ENCODE data around the gene DUSP5. TPM values are rescaled to one million over a fixed set of nuclear protein-coding genes. Genes with fewer than 3 reads are reported as not detected.

Gene DUSP5
- total RNA-seq, 1 donor from 2014 or later: 76.0 TPM

DNA sequence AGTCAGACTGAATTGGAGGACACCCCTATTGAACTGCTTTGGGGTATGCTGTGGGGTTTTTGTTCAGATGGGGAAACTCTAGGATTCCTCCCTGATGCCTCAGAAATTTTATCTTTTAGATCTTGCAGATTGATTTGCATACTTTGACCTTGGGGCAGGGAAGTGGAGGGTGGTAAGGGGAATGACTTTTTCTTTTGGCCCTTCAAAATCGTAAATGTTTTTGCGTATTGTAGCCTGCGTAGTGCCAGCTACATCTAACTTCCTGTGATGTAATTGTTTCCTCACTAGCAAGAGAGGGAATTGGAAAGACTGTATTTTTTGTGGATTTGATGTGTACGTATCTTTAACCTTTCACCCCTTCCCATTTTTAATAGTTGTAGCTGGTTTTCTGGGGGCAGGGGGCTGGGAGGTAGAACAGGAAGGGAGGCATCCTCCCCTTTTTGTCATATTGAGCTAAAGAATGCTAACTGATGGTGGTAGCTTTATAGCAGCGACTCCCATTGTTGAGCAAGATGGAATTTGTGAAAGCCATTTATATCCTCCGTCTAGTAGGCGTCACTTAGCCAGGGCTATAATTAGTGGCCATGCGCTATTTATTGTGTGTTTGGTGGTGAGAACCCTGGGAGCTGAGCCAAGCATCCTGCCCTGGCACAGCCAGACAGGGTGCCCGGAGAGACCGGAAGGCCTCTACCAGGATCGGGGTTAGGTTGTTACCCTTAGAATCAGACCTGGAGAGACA is 11.3 kb downstream of the DUSP5 start:
- peak overlapping the region; percentile 37 for H3K27ac Mint-ChIP-seq
- no peaks in the 10 kb centered on the region for H3K27me3 Mint-ChIP-seq
- H3K36me3 Mint-ChIP-seq (ENCODE audit: low read depth): peaks cover 100% of the 10 kb centered on the region
- no peak for DNase-seq
- no peaks in the 10 kb centered on the region for H3K9me3 Mint-ChIP-seq
- intact Hi-C loops (cut with micrococcal nuclease): loop anchor here (10.0 kb wide), 1 partner anchor 356 kb away; no protein-coding TSS in a partner anchor
- peaks cover 88% of the 10 kb centered on the region for H3K4me1 Mint-ChIP-seq
- H3K4me3 Mint-ChIP-seq: no peak overlapping the region

DNA sequence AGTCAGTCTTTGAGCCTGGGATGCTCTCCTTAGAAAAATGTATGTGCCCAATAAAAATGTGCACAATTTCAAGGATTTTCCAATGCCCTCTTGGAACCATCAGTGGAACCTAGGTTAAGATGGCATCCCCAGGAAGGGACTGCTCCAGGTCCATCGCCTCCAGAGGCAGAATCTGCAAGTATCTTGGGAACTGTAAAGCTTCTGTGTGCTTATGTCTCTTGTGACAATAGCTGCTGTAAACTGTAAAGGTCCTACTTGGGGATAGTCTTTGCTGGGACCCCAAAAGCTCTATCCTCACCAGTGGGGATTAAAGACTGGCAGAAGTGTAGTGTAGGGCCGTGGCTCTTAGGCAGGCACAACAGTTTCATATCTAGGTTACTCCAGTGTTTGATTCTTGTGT is 11.9 kb downstream of the DUSP5 start:
- H3K36me3 Mint-ChIP-seq (ENCODE audit: low read depth): peaks cover 97% of the 10 kb centered on the region
- intact Hi-C loops (cut with micrococcal nuclease): loop anchor here (10.0 kb wide), 1 partner anchor 355 kb away; no protein-coding TSS in a partner anchor

DNA sequence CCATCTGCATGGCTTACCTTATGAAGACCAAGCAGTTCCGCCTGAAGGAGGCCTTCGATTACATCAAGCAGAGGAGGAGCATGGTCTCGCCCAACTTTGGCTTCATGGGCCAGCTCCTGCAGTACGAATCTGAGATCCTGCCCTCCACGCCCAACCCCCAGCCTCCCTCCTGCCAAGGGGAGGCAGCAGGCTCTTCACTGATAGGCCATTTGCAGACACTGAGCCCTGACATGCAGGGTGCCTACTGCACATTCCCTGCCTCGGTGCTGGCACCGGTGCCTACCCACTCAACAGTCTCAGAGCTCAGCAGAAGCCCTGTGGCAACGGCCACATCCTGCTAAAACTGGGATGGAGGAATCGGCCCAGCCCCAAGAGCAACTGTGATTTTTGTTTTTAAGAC is 12.4 kb downstream of the DUSP5 start:
- H3K4me3 Mint-ChIP-seq: no peak overlapping the region
- intact Hi-C loops (cut with micrococcal nuclease): no loop called here
- peaks cover 80% of the 10 kb centered on the region for H3K4me1 Mint-ChIP-seq
- H3K9me3 Mint-ChIP-seq: no peaks in the 10 kb centered on the region
- H3K27me3 Mint-ChIP-seq: no peaks in the 10 kb centered on the region
- H3K27ac Mint-ChIP-seq: no peak overlapping the region
- no peak for DNase-seq
- peaks cover 97% of the 10 kb centered on the region for H3K36me3 Mint-ChIP-seq (ENCODE audit: low read depth)

More for the DNA sequence above, 11.9 kb downstream of the DUSP5 start:
- H3K27ac Mint-ChIP-seq: no peak overlapping the region
- H3K27me3 Mint-ChIP-seq: no peaks in the 10 kb centered on the region
- H3K9me3 Mint-ChIP-seq: no peaks in the 10 kb centered on the region
- H3K4me3 Mint-ChIP-seq: no peak overlapping the region
- DNase-seq: no peak
- peaks cover 85% of the 10 kb centered on the region for H3K4me1 Mint-ChIP-seq

DNA sequence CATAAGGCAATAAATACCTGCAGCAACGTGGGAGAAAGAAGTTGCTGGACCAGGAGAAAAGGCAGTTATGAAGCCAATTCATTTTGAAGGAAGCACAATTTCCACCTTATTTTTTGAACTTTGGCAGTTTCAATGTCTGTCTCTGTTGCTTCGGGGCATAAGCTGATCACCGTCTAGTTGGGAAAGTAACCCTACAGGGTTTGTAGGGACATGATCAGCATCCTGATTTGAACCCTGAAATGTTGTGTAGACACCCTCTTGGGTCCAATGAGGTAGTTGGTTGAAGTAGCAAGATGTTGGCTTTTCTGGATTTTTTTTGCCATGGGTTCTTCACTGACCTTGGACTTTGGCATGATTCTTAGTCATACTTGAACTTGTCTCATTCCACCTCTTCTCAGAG is 13.0 kb downstream of the DUSP5 start:
- Mint-ChIP-seq H3K4me3 (peak overlapping the region; percentile 35), H3K9me3 (no peaks in the 10 kb centered on the region), H3K4me1 (peaks cover 74% of the 10 kb centered on the region), H3K27me3 (no peaks in the 10 kb centered on the region), H3K27ac (peak overlapping the region; percentile 53), H3K36me3 (ENCODE audit: low read depth) (peaks cover 97% of the 10 kb centered on the region)
- no peak for DNase-seq
- intact Hi-C loops (cut with micrococcal nuclease): no loop called here

DNA sequence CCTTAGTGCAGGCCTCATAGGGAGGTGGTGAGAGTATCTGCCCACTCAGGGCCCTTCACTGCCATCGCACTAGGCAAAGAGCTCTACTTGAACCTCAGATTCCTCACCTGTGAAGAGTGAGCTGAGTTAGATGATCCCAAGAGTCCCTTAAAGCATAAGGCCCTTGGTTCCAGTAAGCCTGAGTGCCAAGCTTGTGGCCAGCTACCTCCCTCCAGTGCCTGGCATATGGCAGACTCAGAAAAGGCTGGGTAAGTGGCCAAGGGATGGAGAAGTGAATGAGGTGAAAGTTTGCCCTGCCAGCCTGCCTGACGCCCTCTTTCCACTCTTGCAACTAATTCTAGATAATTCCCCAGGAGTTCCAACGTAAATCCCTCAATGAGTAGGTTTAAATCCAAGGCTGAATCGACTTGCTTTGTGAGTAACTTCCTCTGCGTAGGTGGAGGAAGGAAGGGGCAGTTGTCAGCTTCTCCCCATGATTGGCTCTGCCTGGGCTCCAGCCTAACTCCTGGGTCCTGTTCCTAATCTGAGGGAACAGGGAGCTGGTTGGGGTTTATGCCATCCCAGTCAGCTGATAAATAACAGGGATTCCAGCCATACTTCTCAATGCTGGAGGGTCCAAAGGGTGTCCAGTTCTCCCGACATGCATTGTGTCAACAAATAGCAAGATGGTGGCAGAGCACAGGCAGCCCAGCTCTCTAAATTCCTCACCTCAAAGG is 14.2 kb downstream of the DUSP5 start:
- Mint-ChIP-seq H3K27ac (peak overlapping the region; percentile 86), H3K4me1 (peaks cover 66% of the 10 kb centered on the region), H3K27me3 (no peaks in the 10 kb centered on the region), H3K4me3 (peak overlapping the region; percentile 55), H3K9me3 (no peaks in the 10 kb centered on the region), H3K36me3 (ENCODE audit: low read depth) (peaks cover 91% of the 10 kb centered on the region)
- DNase-seq: no peak
- intact Hi-C loops (cut with micrococcal nuclease): loop anchor here (1.0 to 2.0 kb wide), 2 partner anchors 8 to 17 kb away; no protein-coding TSS in a partner anchor

DNA sequence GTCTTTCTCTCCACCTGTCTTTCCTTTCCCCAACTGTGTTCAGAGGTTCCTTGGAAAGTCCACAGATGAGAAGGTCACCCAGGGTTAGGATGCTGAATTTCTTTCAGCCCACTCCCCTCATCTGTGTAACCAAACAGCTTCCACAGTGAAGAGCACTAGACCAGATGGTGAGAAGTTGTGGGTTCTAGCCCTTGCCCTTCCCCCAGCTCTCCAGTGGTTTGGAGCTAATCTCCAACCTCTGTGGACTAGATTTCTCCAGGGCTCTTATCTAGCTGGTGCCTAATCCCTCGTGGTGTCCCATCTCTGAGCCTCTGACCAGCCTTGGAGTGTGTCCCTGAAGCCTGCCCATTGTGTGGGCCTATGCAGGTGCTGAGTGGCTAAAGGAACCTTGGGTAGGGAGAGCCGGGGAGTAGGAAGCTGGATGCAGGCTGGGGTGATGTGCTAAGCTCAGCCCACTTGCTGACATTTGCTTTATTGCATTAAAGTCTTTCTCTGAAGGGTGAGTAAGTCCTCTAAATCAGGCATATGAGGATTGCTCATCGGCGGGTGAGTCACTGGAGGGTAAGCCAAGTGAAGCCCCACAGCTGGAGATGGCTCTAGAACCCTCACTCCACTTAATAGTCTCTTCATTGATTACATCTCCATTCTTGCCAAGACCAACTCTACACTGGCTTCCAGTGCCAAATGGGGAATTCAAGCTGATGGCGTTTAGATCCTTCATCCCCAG is 14.9 kb downstream of the DUSP5 start:
- intact Hi-C loops (cut with micrococcal nuclease): loop anchor here (1.0 to 2.0 kb wide), 2 partner anchors 8 to 16 kb away; no protein-coding TSS in a partner anchor
- Mint-ChIP-seq H3K4me1 (peaks cover 61% of the 10 kb centered on the region), H3K4me3 (peak overlapping the region; percentile 55)

DNA sequence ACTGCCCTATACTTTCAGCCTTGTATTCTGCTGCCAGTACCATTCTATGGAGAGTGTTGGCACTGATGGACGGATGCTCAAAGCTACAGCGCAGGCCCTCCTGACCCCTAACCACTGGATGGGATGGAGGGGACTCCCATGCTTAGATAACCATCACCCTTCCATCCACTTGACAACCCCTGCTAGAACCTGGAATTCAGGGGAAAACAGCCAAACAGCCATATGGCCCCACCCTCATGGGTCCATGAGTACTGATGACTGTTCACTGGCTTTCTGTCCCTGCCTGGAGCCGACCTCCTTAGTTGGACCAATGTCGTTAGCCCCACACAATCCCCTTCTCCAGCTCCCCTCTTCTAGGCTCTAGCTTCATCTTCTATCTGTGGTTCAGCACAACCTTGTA is 16.2 kb downstream of the DUSP5 start:
- intact Hi-C loops (cut with micrococcal nuclease): loop anchor here (2.0 kb wide), 1 partner anchor 15 kb away; no protein-coding TSS in a partner anchor
- no peak for DNase-seq
- Mint-ChIP-seq H3K36me3 (ENCODE audit: low read depth) (peaks cover 79% of the 10 kb centered on the region), H3K4me3 (no peak overlapping the region), H3K4me1 (peaks cover 50% of the 10 kb centered on the region), H3K27me3 (no peaks in the 10 kb centered on the region), H3K27ac (peak overlapping the region; percentile 86), H3K9me3 (no peaks in the 10 kb centered on the region)

More for the DNA sequence above, 14.9 kb downstream of the DUSP5 start:
- no peak for DNase-seq
- no peaks in the 10 kb centered on the region for H3K9me3 Mint-ChIP-seq
- peaks cover 91% of the 10 kb centered on the region for H3K36me3 Mint-ChIP-seq (ENCODE audit: low read depth)
- H3K27me3 Mint-ChIP-seq: no peaks in the 10 kb centered on the region
- peak overlapping the region; percentile 86 for H3K27ac Mint-ChIP-seq

DNA sequence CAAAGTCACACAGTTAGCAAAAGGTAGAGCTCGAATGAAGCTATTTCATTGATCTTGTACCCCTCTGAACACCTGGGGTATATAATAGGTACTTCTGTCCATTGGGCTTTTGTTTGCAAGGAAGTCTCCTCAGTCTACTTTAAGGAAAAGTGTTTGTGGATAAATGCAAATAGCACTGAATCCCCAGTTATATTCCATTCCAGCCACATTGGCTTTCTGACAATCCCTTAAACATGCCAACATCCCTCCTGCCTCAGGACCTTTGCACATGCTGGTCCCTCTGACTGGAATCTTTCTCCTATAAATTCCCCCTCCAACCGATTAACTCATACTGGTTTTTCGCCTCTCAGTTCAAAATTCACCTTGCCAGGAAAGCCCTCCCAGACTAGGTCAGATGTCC is 17.1 kb downstream of the DUSP5 start:
- DNase-seq: no peak
- Mint-ChIP-seq H3K4me1 (peaks cover 45% of the 10 kb centered on the region), H3K36me3 (ENCODE audit: low read depth) (peaks cover 75% of the 10 kb centered on the region), H3K9me3 (no peaks in the 10 kb centered on the region), H3K27me3 (no peaks in the 10 kb centered on the region), H3K27ac (no peak overlapping the region), H3K4me3 (no peak overlapping the region)
- intact Hi-C loops (cut with micrococcal nuclease): no loop called here

DNA sequence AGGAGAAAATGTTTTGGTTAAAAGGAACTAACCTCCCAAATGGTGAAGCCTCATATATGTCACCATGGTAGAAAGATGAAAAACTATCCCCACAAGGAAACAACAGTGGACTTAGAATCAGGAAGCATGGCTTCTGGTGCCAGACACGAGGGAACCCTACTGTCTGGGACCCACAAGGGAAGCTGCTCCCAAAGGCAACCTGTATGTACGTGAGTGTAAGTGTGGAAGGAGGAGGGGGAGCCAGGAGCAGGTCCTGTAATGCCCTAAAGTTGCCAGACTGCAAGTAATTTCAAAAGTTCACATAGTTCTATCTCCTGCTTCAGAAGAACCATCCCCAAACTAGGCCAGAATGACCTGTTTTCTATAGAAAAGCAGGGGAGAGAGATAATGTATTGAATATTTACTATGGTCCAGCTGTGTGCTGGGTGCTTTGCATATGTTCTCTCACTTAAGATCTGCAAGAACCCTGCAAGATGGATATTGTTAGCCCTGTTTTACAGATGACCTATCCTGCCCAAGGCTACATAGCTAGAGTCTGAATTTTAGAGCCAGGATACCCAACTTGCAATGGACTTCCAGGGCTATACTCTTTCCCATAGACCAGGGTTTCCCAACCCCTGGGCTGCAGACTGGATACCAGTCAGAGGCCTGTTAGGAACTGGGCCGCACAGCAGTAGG is 19.2 kb downstream of the DUSP5 start:
- peak overlapping the region; percentile 8 for H3K27ac Mint-ChIP-seq
- intact Hi-C loops (cut with micrococcal nuclease): no loop called here
- peaks cover 63% of the 10 kb centered on the region for H3K36me3 Mint-ChIP-seq (ENCODE audit: low read depth)
- H3K4me1 Mint-ChIP-seq: peaks cover 33% of the 10 kb centered on the region
- DNase-seq: no peak
- no peaks in the 10 kb centered on the region for H3K9me3 Mint-ChIP-seq
- H3K4me3 Mint-ChIP-seq: no peak overlapping the region
- H3K27me3 Mint-ChIP-seq: no peaks in the 10 kb centered on the region

DNA sequence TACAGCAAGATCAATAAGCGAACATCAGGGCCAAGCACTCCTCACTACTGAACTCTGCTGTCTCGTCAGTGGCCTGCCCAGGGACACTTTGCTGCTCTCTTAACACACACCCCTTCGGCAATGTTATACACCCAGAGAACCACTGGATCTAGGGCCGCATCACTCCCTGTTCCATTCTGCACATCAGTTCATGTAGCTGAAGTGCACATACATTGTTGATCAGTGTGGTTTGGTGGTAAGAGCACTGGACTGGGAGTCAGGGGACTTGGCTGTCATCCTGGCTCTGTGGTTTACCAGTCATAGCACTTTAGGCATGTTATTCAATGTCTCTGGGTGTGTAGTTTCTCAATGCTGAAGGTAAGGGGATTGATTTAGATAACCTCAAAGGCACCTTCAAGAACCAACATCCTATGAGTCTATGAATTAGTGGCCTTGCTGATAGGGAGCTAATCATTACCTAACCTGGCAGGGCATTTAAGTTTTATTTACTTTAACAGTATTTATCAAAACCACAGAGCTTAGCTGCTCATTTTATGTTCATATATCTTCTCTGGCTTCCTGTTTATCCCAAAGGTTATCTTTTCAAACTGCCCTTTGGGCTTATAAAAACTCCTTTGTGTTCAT is 24.8 kb downstream of the DUSP5 start:
- intact Hi-C loops (cut with micrococcal nuclease): no loop called here
- Mint-ChIP-seq H3K36me3 (ENCODE audit: low read depth) (peaks cover 44% of the 10 kb centered on the region), H3K9me3 (no peaks in the 10 kb centered on the region), H3K4me3 (no peak overlapping the region), H3K4me1 (peaks cover 45% of the 10 kb centered on the region), H3K27me3 (no peaks in the 10 kb centered on the region), H3K27ac (peak overlapping the region; percentile 21)
- DNase-seq: peak; percentile 76

DNA sequence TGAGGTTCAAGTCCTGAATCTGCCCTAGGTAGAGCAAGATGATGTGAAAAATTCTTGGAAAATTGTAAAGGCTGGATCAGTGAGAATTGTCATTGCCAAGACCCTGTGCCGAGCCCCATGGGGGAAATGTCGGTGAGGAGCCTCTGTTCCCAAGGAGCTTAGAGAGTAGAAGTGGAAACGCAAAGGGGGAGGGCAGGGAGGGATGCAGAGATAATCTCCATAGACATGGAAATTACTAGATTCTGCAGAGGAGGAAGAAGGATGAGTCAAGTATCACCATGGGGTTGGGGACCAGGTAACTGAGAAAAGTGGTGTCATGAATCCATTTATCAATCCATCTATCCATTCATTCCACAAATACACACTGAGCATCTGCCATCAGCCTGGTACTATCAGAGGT is 26.0 kb downstream of the DUSP5 start:
- Mint-ChIP-seq H3K27me3 (no peaks in the 10 kb centered on the region), H3K27ac (peak overlapping the region; percentile 1), H3K4me3 (peak overlapping the region; percentile 1), H3K9me3 (no peaks in the 10 kb centered on the region), H3K36me3 (ENCODE audit: low read depth) (peaks cover 41% of the 10 kb centered on the region), H3K4me1 (peaks cover 57% of the 10 kb centered on the region)
- intact Hi-C loops (cut with micrococcal nuclease): no loop called here
- no peak for DNase-seq

DNA sequence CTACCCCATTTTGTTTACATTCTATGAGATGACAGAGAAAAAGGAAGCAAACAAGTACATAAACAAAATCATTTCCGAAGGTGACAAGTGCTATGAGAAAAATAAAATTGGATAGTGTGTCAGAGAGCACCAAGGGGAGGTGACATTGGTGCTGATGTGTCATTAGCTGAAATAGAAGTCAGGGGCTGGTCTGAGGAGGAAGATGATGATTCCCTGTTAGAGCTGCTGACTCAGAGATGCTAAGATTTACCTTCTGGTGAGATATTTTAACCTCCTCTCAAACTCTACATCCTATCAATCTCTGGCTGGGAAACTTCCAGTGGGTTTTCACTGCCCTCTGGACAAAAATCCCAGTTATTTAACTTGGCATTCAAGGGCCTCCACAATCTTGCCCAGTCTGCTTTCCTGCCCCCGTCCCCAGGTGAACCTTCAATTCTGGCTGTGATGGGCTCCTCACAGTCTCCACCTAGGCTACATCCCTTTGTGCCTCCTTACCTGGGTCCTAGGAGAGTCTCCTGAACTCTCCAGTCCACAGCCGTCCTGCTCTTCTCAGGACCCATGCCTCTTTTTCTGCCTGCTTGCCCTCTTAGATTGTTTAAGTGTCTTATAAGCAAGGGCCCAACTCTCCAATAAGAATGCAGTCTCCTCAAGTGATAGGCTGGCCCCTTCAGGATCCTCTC is 26.6 kb downstream of the DUSP5 start:
- no peak for DNase-seq
- H3K27me3 Mint-ChIP-seq: no peaks in the 10 kb centered on the region
- H3K4me1 Mint-ChIP-seq: peaks cover 61% of the 10 kb centered on the region
- intact Hi-C loops (cut with micrococcal nuclease): no loop called here
- no peaks in the 10 kb centered on the region for H3K9me3 Mint-ChIP-seq
- H3K27ac Mint-ChIP-seq: peak overlapping the region; percentile 1
- peaks cover 41% of the 10 kb centered on the region for H3K36me3 Mint-ChIP-seq (ENCODE audit: low read depth)
- H3K4me3 Mint-ChIP-seq: no peak overlapping the region
